Measurements from ENCODE around the gene SHISA9. TPM values are rescaled to one million over a fixed set of nuclear protein-coding genes. Genes with fewer than 3 reads are reported as not detected.

Gene SHISA9
- polyA plus RNA-seq, 3 donors: 0.01 TPM; not detected in 2

- Histone ChIP-seq H3K9me3 (replicated peaks in 1 of 2; ENCODE audit: control insufficient read depth in 1 of 2, insufficient read depth in 1 of 2, low read length in 2 of 2) (no peaks in the 10 kb centered on the region), H3K4me3 (replicated peaks in 1 of 3; ENCODE audit: low read depth in 2 of 3, low read length in 3 of 3) (no peak overlapping the region), H3K27me3 (ENCODE audit: control insufficient read depth in 2 of 2, insufficient read depth in 2 of 2, low read length in 2 of 2) (no peaks in the 10 kb centered on the region), H3K4me1 (ENCODE audit: control insufficient read depth in 1 of 2, insufficient read depth in 2 of 2, low read length in 2 of 2) (no peaks in the 10 kb centered on the region), H3K36me3 (replicated peaks in 1 of 2; ENCODE audit: control insufficient read depth in 1 of 2, insufficient read depth in 2 of 2, low read length in 2 of 2) (no peaks in the 10 kb centered on the region), H3K27ac (ENCODE audit: low read depth in 1 of 2, low read length in 2 of 2) (no peak overlapping the region), H2AFZ (ENCODE audit: insufficient read depth, low read depth, low read length, poor library complexity, severe bottlenecking) (no peak overlapping the region), H3K4me2 (replicated peaks; ENCODE audit: extremely low read depth, low read length, poor library complexity, severe bottlenecking) (no peak overlapping the region), H3K9ac (ENCODE audit: insufficient read depth, low read length, poor library complexity, severe bottlenecking) (no peak overlapping the region), H3K79me2 (ENCODE audit: insufficient read depth, low read length) (no peaks in the 10 kb centered on the region), H4K20me1 (ENCODE audit: insufficient read depth, low read length) (no peaks in the 10 kb centered on the region)
- Mint-ChIP-seq H3K9me3 (peaks cover 0 to 6% (median 0%) of the 10 kb centered on the region in 7 donors), H3K27ac (no peak overlapping the region), H3K4me1 (no peaks in the 10 kb centered on the region), H3K36me3 (no peaks in the 10 kb centered on the region), H3K27me3 (ENCODE audit: low read depth in 3 of 3) (peaks cover 0 to 2% (median 0%) of the 10 kb centered on the region in 3 donors), H3K4me3 (no peak overlapping the region)
- intact Hi-C loops (cut with micrococcal nuclease): no loop called here
- 100% methylated on average over 1 of the region's 4 CpGs for WGBS (ENCODE audit: insufficient coverage)
- DNase-seq: no peak
- TF ChIP-seq, protein P1, sequence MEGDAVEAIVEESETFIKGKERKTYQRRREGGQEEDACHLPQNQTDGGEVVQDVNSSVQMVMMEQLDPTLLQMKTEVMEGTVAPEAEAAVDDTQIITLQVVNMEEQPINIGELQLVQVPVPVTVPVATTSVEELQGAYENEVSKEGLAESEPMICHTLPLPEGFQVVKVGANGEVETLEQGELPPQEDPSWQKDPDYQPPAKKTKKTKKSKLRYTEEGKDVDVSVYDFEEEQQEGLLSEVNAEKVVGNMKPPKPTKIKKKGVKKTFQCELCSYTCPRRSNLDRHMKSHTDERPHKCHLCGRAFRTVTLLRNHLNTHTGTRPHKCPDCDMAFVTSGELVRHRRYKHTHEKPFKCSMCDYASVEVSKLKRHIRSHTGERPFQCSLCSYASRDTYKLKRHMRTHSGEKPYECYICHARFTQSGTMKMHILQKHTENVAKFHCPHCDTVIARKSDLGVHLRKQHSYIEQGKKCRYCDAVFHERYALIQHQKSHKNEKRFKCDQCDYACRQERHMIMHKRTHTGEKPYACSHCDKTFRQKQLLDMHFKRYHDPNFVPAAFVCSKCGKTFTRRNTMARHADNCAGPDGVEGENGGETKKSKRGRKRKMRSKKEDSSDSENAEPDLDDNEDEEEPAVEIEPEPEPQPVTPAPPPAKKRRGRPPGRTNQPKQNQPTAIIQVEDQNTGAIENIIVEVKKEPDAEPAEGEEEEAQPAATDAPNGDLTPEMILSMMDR (IDR thresholded peaks at IDR 0.05): no peak
Measured at GRCh38 chr16:13206606-13207005, 305.2 kb downstream of the SHISA9 start.

GRCh38 chr16:13207151-13207550, 305.8 kb downstream of the SHISA9 start:
- peaks cover 0 to 6% (median 0%) of the 10 kb centered on the region in 7 donors for H3K9me3 Mint-ChIP-seq
- Histone ChIP-seq H3K4me3 (replicated peaks in 1 of 3; ENCODE audit: low read depth in 2 of 3, low read length in 3 of 3) (no peak overlapping the region), H3K4me1 (ENCODE audit: control insufficient read depth in 1 of 2, insufficient read depth in 2 of 2, low read length in 2 of 2) (no peaks in the 10 kb centered on the region), H3K36me3 (replicated peaks in 1 of 2; ENCODE audit: control insufficient read depth in 1 of 2, insufficient read depth in 2 of 2, low read length in 2 of 2) (no peaks in the 10 kb centered on the region), H3K4me2 (replicated peaks; ENCODE audit: extremely low read depth, low read length, poor library complexity, severe bottlenecking) (no peak overlapping the region), H3K27ac (ENCODE audit: low read depth in 1 of 2, low read length in 2 of 2) (no peak overlapping the region), H3K27me3 (ENCODE audit: control insufficient read depth in 2 of 2, insufficient read depth in 2 of 2, low read length in 2 of 2) (no peaks in the 10 kb centered on the region), H3K79me2 (ENCODE audit: insufficient read depth, low read length) (no peaks in the 10 kb centered on the region), H3K9me3 (replicated peaks in 1 of 2; ENCODE audit: control insufficient read depth in 1 of 2, insufficient read depth in 1 of 2, low read length in 2 of 2) (no peaks in the 10 kb centered on the region), H3K9ac (ENCODE audit: insufficient read depth, low read length, poor library complexity, severe bottlenecking) (no peak overlapping the region), H4K20me1 (ENCODE audit: insufficient read depth, low read length) (no peaks in the 10 kb centered on the region), H2AFZ (ENCODE audit: insufficient read depth, low read depth, low read length, poor library complexity, severe bottlenecking) (no peak overlapping the region)
- 100% methylated on average over 1 of the region's 5 CpGs for WGBS (ENCODE audit: insufficient coverage)
- no peaks in the 10 kb centered on the region for H3K36me3 Mint-ChIP-seq
- no peak for DNase-seq
- H3K4me1 Mint-ChIP-seq: no peaks in the 10 kb centered on the region
- peaks cover 0 to 2% (median 0%) of the 10 kb centered on the region in 3 donors for H3K27me3 Mint-ChIP-seq (ENCODE audit: low read depth in 3 of 3)
- no peak overlapping the region for H3K4me3 Mint-ChIP-seq
- intact Hi-C loops (cut with micrococcal nuclease): no loop called here
- H3K27ac Mint-ChIP-seq: no peak overlapping the region
- TF ChIP-seq, protein P1 (IDR thresholded peaks at IDR 0.05): no peak

Measured in CD14-positive monocyte (primary cell).